ENCODE results near the gene CDK5RAP2.

- no peak for TF ChIP-seq EGR1 (IDR thresholded peaks at IDR 0.05)
- TF ChIP-seq CEBPB (IDR thresholded peaks at IDR 0.05) = no peak
- TF ChIP-seq MAX (IDR thresholded peaks at IDR 0.05) = no peak
- TF ChIP-seq ZBTB7A (IDR thresholded peaks at IDR 0.05; ENCODE audit: low read depth) = no peak
- TF ChIP-seq NFIC (IDR thresholded peaks at IDR 0.05) = no peak
- no peak for TF ChIP-seq CREB1 (IDR thresholded peaks at IDR 0.05; ENCODE audit: low read depth)
- TF ChIP-seq RAD21 (IDR thresholded peaks at IDR 0.05; ENCODE audit: low read depth) = no peak
Observed at GRCh38 chr9:120536094-120536493, 43.9 kb downstream of the CDK5RAP2 start.
